ENCODE data around the gene CNTN1. TPM values are rescaled to one million over a fixed set of nuclear protein-coding genes. Genes with fewer than 3 reads are reported as not detected.
"Not testable (repeated sequence)": the region's sequence is repeated elsewhere in the genome, so short reads cannot be mapped to it uniquely, and the experiment has no call there.

CNTN1 gene
- polyA plus RNA-seq, 1 donor (not counting 4 experiments of a cell fraction or from before 2014, with no cell fraction given) = 19.0 TPM

DNA sequence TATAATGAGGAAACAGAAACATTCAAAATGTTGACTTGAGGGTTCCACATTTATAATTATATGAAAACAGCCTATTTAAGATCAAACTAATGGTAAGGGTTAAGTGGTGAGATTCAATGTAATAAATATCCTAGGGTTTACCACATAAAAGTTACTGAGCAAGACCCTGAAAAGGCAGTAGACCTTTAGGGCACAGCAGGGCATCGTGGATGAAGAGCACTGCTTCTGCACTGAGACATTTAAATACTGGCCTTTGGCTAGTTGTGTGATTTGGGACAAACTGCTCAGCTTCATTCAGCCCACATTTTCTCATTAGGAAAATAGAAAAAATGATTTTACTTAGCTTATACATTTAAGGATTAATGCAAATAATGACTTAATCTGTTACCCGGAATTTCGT, 42.0 kb downstream of the CNTN1 start:
- Histone ChIP-seq H3K27ac (ENCODE audit: control insufficient read depth, insufficient read depth, low read length) (no peak overlapping the region), H3K4me3 (ENCODE audit: control insufficient read depth in 2 of 3, extremely low read depth in 1 of 3, insufficient read depth in 2 of 3, low read depth in 1 of 3, low read length in 3 of 3) (no peak overlapping the region), H3K4me1 (ENCODE audit: control insufficient read depth, extremely low read depth, insufficient read depth, low read length) (no peaks in the 10 kb centered on the region), H3K36me3 (ENCODE audit: control insufficient read depth in 2 of 2, extremely low read depth in 1 of 2, insufficient read depth in 2 of 2, low read length in 2 of 2) (no peaks in the 10 kb centered on the region), H3K27me3 (ENCODE audit: control insufficient read depth, extremely low read depth, insufficient read depth, low read length) (no peaks in the 10 kb centered on the region), H3K4me2 (ENCODE audit: control insufficient read depth, extremely low read depth, insufficient read depth, low read depth, low read length) (no peak overlapping the region), H3K9ac (ENCODE audit: control insufficient read depth, extremely low read depth, insufficient read depth, low read length) (no peak overlapping the region), H3K9me3 (ENCODE audit: control insufficient read depth, low read depth, low read length) (no peaks in the 10 kb centered on the region), H4K20me1 (ENCODE audit: control insufficient read depth, extremely low read depth, insufficient read depth, low read length) (no peaks in the 10 kb centered on the region), H2AFZ (ENCODE audit: control insufficient read depth, low read length) (no peak overlapping the region), H3K9me1 (ENCODE audit: control insufficient read depth, extremely low read depth, insufficient read depth, low read length) (no peaks in the 10 kb centered on the region), H3K79me2 (ENCODE audit: control insufficient read depth, insufficient read depth, low read length) (no peaks in the 10 kb centered on the region)
- FAIRE-seq = no peak
- no peak for TF ChIP-seq CTCF (optimal IDR thresholded peaks at IDR 0.05 in 1 of 3, IDR thresholded peaks at IDR 0.05 in 1 of 3, conservative IDR thresholded peaks at IDR 0.05 in 1 of 3; ENCODE audit: extremely low read depth in 1 of 3, insufficient read depth in 2 of 3, low read length in 3 of 3)
- TF ChIP-seq EZH2 (IDR thresholded peaks at IDR 0.05; ENCODE audit: low read length) = no peak
- dilution Hi-C loops (cut with MboI; ENCODE audit: extremely low pct_ligation_motif_present, low sequenced_read_pairs) = no loop called here
- no peak for DNase-seq (ENCODE audit: low read depth, low spot score)

DNA sequence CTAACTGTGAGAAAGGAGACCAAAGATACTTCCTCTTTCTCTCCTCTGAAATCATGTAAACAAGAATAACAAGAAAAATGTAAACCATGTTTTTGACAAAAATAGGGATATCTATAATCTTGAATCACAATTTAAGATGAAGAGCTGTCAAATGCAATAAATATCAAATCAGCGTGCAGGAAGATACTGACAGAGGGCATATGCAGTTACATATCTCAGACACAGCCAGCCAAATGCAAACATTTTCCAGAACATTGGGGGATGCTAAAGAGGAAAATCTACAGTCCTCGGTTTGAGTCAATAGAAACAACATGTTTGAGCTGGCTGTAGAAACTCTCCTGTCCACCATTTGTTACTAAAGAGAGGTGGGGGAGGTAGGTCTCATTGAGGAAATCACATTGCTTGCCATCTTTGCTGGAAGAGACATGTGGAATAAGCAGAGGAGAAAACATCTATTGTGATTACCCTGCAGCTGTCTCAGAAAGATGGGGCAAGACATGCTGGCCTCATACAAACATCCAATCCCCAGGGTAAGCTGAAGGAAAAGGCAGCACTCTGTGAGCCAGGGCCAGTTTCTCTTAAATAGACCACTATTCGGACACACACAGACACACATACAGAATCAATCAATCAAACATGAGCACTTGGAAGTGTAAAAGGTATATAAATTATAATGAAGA, 43.5 kb downstream of the CNTN1 start:
- Histone ChIP-seq H3K27me3 (ENCODE audit: control insufficient read depth, extremely low read depth, insufficient read depth, low read length) (no peaks in the 10 kb centered on the region), H3K9me1 (ENCODE audit: control insufficient read depth, extremely low read depth, insufficient read depth, low read length) (no peaks in the 10 kb centered on the region), H3K27ac (ENCODE audit: control insufficient read depth, insufficient read depth, low read length) (no peak overlapping the region), H3K79me2 (ENCODE audit: control insufficient read depth, insufficient read depth, low read length) (no peaks in the 10 kb centered on the region), H3K4me1 (ENCODE audit: control insufficient read depth, extremely low read depth, insufficient read depth, low read length) (no peaks in the 10 kb centered on the region), H3K4me3 (ENCODE audit: control insufficient read depth in 2 of 3, extremely low read depth in 1 of 3, insufficient read depth in 2 of 3, low read depth in 1 of 3, low read length in 3 of 3) (no peak overlapping the region), H4K20me1 (ENCODE audit: control insufficient read depth, extremely low read depth, insufficient read depth, low read length) (no peaks in the 10 kb centered on the region), H3K4me2 (ENCODE audit: control insufficient read depth, extremely low read depth, insufficient read depth, low read depth, low read length) (no peak overlapping the region), H3K9ac (ENCODE audit: control insufficient read depth, extremely low read depth, insufficient read depth, low read length) (no peak overlapping the region), H3K36me3 (ENCODE audit: control insufficient read depth in 2 of 2, extremely low read depth in 1 of 2, insufficient read depth in 2 of 2, low read length in 2 of 2) (no peaks in the 10 kb centered on the region), H2AFZ (ENCODE audit: control insufficient read depth, low read length) (no peak overlapping the region), H3K9me3 (ENCODE audit: control insufficient read depth, low read depth, low read length) (no peaks in the 10 kb centered on the region)
- no peak for DNase-seq (ENCODE audit: low read depth, low spot score)
- TF ChIP-seq CTCF (optimal IDR thresholded peaks at IDR 0.05 in 1 of 3, IDR thresholded peaks at IDR 0.05 in 1 of 3, conservative IDR thresholded peaks at IDR 0.05 in 1 of 3; ENCODE audit: extremely low read depth in 1 of 3, insufficient read depth in 2 of 3, low read length in 3 of 3) = no peak
- no peak for TF ChIP-seq EZH2 (IDR thresholded peaks at IDR 0.05; ENCODE audit: low read length)
- no peak for FAIRE-seq
- dilution Hi-C loops (cut with MboI; ENCODE audit: extremely low pct_ligation_motif_present, low sequenced_read_pairs) = no loop called here

DNA sequence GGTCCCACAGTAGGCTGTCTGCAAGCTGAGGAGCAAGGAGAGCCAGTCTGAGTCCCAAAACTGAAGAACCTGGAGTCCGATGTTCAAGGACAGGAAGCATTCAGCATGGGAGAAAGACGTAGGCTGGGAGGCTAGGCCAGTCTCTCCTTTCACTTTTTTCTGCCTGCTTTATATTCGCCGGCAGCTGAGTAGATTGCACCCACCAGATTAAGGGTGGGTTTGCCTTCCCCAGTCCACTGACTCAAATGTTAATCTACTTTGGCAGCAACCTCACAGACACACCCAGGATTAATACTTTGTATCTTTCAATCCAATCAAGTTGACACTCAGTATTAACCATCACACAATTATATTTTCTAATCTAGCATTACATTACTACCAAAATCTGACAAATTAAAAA, 45.2 kb downstream of the CNTN1 start:
- DNase-seq (ENCODE audit: low read depth, low spot score); H3K79me2 ChIP-seq (ENCODE audit: control insufficient read depth, insufficient read depth, low read length); H3K9me3 ChIP-seq (ENCODE audit: control insufficient read depth, low read depth, low read length); H3K4me1 ChIP-seq (ENCODE audit: control insufficient read depth, extremely low read depth, insufficient read depth, low read length); H3K4me2 ChIP-seq (ENCODE audit: control insufficient read depth, extremely low read depth, insufficient read depth, low read depth, low read length); H4K20me1 ChIP-seq (ENCODE audit: control insufficient read depth, extremely low read depth, insufficient read depth, low read length); H3K36me3 ChIP-seq (ENCODE audit: control insufficient read depth in 2 of 2, extremely low read depth in 1 of 2, insufficient read depth in 2 of 2, low read length in 2 of 2); H2AFZ ChIP-seq (ENCODE audit: control insufficient read depth, low read length); dilution Hi-C loops (cut with MboI; ENCODE audit: extremely low pct_ligation_motif_present, low sequenced_read_pairs); FAIRE-seq; H3K9me1 ChIP-seq (ENCODE audit: control insufficient read depth, extremely low read depth, insufficient read depth, low read length); H3K27me3 ChIP-seq (ENCODE audit: control insufficient read depth, extremely low read depth, insufficient read depth, low read length); H3K27ac ChIP-seq (ENCODE audit: control insufficient read depth, insufficient read depth, low read length); H3K9ac ChIP-seq (ENCODE audit: control insufficient read depth, extremely low read depth, insufficient read depth, low read length); H3K4me3 ChIP-seq (ENCODE audit: control insufficient read depth in 2 of 3, extremely low read depth in 1 of 3, insufficient read depth in 2 of 3, low read depth in 1 of 3, low read length in 3 of 3): not testable (repeated sequence)

All from keratinocyte (primary cell).